NCI-H2029 treated with DMSO at 0.1 percent for 48 hours (cell line): Measurements from ENCODE around the gene RTBDN.

ENCODE experiments used
- DNase-seq: peaks from one replicate; lab custom pipeline; 2025; lab: John Stamatoyannopoulos, UW

RTBDN gene

GRCh38 chr19:12779162-12779993 lies 55.0 kb downstream of the RTBDN start:
- no peak for DNase-seq

- DNase-seq = no peak
These were observed 55.5 kb downstream of the RTBDN start for GRCh38 chr19:12778905-12779161.

- DNase-seq = no peak
These were observed 56.1 kb downstream of the RTBDN start for GRCh38 chr19:12778017-12778904.

DNA sequence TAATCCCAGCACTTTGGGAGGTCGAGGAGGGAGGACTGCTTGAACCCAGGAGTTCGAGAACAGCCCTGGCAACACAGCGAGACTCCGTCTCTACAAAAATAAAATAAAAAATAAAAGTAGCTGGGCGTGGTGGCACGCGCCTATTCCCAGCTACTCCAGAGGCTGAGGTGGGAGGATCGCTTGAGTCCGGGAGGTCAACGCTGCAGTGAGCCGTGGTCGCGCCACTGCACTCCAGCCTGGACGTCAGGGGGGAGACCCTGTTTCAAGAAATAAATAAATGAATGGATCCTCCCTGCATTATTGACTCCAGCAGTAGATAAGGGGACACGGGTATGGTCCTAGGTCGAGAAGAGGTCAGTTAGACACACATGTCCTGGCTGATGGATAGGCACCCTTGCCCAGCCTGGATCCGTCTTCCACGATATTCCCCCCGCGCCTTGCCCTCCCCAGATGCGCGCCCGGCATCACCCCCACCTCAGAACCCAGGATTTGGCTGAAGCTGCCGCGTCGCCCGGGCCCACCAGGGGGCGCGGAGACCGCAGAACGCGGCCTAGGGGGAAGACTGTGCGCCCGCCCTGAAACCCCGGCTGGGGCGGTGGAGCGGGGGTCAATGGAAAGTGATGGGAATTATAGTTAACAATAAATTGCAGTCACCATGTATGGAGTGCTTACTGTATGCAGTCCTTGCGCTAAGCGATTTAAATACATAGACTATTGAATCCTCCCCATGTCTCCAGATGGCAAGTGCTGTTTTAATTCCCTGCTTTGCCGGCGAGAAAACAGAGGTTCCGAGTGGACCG lies 57.0 kb downstream of the RTBDN start:
- peak; percentile 38 for DNase-seq
